ENCODE results near the gene RABL3.

GRCh38 chr3:120741320-120741719 is 996 bp downstream of the RABL3 start:
- TF ChIP-seq POLR2AphosphoS5 (IDR thresholded peaks at IDR 0.05) (no peak), CTCF (IDR thresholded peaks at IDR 0.05) (no peak), EP300 (IDR thresholded peaks at IDR 0.05) (no peak), POLR2A (IDR thresholded peaks at IDR 0.05) (no peak)

Data from sigmoid colon (tissue), 4 donors.